NCI-H1694 treated with DMSO at 0.1 percent for 48 hours (cell line): ENCODE results near the gene BAAT.
"Not testable (repeated sequence)": the region's sequence is repeated elsewhere in the genome, so short reads cannot be mapped to it uniquely, and the experiment has no call there.

Source experiments
- DNase-seq: peaks from one replicate; lab custom pipeline; 2025; lab: John Stamatoyannopoulos, UW

BAAT gene

DNA sequence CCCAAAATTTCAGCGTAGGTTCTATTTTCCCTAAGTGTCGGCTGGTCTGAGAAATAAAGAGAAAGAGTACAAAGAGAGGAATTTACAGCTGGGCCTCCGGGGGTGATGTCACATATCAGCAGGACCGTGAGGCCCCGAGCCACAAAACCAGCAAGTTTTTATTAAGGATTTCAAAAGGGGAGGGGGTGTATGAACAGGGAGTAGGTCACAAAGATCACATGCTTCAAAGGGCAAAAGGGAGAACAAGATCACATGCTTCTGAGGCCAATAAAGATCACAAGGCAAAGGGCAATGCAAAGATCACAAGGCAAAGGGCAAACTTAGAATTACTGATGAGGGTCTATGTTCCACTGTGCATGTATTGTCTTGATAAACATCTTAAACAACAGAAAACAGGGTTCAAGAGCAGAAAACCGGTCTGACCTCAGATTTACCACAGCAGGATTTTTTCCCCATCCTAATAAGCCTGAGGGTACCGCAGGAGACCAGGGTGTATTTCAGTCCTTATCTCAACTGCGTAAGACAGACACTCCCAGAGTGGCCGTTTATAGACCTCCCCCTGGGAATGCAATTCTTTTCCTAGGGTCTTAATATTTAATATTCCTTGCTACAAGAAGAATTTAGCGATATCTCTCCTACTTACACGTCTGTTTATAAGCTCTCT is at the start of gene BAAT:
Gene BAAT, minus strand, starts transcription at position 134 of the 664 bp plus-strand sequence. CDS start 13,602 bp downstream, outside the sequence.
- DNase-seq = not testable (repeated sequence)

DNA sequence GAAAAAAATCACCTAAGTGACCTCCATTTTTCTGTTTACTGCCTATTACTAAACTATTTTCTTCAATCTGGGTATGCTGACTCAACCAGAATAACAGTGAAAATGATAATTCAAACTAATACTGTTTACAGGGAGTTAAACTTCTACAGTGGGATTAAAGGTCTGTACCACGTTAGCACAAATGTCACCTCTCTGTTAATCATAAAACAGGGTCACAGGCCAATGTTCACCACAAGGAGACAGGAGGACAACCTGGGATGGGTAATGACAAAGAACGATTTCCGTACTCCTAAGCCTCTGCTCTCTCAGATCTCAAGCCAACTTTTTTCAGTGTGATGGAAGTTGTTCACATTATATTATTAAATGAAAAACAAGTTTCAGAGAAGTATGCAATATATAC is 48.4 kb upstream of the BAAT start:
- DNase-seq = no peak

DNA sequence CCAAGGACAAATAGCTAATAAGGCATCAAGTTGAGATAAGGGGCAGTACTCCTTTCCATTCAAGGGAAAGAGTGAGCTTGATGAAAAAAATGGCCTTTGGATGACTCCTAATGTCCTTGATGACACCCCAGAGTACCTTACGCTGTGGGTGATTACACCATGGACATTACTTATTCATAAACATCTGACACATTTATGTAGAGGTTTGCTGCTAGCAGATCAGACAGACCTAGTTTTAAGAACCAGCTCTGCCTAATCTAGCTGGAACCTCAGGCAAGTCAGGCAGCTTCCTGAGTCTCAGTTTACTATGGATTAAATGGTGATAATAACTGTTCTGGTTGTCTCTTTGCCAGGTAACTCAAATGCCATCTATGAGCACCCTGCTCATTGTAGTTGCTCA is 47.9 kb upstream of the BAAT start:
- DNase-seq = no peak

DNA sequence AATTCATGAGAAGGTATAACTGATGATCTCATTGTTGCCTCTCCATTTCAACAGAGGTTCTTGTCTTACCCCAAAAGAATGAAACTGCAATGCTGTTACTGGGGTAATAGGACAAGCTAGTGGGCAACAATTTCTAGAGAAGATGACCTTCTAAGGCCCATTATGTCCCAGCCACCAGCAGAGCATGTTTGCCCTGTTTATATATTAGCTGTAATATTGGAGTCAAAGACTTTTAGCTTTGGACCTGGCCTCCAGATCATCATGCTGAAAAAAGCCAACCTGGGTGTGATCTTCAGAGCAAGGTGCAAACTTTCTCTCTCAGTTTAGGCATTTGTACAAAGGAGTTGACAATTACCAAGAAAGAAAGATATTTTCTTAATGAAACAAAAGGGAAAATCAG is 47.4 kb upstream of the BAAT start:
- no peak for DNase-seq

DNA sequence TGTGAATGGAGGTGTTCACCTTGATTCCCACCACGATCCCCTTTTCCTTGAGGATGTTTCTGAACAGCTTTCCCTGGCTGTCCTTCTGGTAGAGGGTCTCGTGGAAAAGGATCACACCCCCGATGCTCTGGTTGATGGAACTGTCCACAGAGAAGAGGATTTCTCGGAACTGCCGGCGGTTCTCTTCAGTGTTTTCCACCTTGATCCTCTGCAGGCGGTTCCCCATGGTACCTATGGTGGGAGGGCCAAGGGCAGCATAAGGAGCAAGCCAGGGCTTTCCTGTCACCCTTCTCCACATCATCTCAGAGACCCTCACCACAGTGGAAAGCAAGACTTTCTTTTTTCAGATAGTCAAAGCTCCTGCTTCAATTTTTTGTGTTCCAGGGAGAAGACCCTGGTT is 44.9 kb upstream of the BAAT start:
- DNase-seq = no peak

DNA sequence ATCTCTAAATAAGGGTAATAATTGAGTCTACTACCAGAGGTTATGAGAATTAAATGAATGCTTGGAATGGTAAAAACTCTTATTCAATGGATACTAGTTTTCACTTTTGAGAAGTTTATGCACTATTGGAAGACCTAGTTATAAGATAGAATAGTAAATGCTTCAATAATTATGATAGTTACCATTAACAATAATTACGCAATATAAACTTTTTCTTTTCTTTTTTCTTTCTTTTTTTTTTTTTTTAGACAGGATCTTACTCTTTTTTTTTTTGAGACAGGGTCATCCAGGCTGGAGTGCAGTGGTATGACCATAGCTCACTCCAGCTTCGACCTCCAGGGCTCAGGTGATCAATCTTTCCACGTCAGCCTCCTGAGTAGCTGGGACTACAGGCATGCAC is 44.1 kb upstream of the BAAT start:
- no peak for DNase-seq

DNA sequence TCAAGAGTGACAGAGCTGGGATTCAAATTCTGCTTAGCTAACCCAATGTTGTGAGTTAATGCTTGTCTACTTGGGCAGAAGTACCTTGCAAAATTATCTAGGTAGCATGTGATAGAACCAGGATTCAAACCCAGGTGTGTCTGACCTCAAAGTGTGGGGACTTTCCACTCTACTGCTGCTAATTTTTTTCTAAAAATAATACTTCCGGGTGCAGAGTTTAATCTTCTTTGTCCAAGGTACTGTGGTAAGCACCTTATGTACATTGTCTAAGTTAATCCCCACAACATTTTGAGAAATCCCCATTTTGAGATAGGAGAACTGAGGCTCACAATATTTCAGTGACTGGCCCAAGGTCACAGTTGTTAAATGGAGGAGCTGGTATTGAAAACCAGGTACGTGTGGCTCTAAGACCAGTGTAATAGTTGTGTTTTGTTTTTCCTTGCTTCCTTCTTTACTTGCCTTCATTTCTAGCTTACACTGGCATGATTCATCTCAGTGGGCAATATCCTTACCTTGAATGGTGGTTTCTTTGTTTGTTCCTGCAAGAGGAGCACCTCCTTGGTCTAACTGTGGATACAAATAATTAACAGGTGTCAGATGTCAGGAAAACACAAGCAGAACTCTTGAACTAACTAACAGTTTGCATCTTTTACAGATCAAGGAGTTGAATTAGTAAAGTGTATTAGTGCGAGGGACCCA is 43.3 kb upstream of the BAAT start:
- no peak for DNase-seq

DNA sequence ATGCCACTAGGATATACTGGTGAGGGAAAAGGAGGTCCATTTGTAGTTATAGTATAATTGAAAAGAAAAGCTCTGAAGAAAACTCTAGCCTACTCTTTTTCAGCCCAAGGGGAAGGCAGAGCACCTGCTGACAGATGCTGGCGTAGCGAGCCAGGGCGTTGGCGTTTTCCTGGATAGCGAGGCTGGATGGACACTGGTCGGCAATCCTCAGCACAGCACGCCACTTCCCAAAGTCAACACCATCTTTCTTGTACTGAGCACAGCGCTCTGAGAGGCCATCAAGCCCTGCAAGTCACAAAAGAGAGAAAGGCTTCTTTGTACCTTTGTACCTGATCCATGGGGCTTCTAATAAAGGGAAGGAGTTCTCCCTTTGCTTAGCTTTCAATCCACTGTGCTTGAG is 42.6 kb upstream of the BAAT start:
- no peak for DNase-seq

DNA sequence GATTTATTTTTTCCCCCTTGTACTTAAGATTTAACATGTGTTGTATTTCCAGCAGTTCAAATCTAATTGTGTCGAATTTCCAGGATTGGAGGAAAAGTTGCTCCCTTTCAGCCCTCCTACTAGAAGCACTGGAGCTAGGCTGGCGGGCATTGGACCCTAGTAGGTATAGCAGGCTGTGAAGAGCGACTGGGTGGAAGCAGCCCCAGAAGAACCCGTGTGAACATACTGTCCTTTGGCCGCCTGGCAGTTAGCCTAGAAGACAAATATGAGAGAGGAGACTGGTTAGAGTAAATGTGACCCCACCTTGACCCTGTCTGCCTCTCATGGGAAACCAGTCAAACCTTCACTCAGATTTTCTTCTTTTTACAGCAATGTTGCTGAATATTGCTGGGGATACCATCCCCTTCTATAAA is 36.9 kb upstream of the BAAT start:
- no peak for DNase-seq

DNA sequence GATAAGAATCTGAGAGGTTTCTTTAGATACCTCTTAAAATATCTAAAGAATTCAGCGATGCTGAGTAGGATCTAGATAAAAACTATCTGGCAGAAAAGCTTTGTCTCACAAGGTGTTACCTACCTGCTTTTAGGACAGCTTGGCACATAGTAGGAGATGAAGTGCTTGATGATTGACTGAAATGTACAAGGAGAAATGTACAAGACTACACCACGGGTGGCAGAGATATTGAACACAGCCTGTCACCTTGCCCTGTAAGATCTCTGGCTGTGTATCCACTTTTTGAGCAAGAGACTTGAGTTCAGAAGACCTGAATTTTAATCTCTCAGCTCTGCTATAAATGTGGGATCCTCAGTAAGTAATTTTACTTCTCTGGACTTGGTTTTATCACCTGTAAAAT is 35.1 kb upstream of the BAAT start:
- no peak for DNase-seq

DNA sequence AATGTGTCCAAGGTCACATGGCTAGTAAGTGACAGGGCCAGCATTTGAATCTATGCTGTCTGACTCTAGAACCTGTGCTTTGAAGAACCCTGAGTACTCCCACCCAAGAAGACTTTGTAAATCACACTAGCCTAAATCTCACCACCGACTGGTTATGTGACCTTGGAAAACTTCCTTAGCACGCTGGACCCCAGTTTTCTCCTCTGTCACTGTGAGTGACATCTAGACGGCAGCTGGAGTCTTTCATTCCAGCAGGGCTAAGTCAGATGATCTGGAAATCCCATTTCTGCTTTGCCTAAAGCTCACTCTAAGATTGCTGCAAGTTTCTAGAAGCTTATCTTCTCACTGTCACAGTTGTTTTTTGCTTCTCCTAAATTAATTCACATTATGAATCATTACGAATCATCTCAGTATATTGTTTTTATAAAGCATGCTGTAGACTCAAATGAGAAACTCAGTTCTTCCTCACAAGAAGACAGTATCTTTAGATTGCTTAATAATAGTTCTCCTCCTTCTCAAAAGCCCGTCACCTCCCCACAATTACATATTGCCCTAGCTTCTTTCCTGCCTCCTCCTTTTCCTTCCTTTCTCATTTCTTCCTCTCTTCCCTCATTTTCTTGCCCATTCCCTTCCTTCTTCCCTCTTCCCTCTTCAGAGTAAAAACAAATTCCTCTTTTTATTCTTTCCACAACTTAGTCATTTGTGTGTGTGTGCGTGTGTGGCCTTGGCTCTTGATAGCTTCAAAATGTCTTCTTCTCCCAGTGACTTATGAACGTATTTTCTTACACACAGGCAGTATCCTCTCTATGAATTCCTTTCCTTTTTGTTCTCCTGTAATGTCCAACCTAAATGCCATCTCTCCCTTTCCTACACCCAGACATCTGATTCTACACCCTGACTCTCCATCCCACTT is 34.0 kb upstream of the BAAT start:
- DNase-seq = no peak

DNA sequence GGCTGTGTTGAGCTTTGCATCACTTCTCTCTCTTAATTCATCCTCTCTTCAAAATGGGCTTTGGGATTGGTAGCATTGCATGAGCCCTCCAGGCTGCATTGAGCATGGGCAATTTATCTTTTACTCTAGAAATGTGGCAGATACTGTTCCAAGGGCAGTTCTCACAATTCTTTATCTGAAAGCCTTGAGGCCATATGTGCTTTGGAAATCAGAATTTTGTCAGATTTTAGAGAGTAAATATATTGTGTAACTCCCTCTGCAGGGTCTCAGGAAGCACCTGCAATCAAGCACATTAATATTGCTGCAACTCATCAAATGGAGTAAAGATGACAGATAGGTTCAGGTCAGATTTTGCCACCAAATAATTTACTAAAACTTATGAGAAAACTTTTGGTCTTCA is 33.2 kb upstream of the BAAT start:
- DNase-seq = no peak

DNA sequence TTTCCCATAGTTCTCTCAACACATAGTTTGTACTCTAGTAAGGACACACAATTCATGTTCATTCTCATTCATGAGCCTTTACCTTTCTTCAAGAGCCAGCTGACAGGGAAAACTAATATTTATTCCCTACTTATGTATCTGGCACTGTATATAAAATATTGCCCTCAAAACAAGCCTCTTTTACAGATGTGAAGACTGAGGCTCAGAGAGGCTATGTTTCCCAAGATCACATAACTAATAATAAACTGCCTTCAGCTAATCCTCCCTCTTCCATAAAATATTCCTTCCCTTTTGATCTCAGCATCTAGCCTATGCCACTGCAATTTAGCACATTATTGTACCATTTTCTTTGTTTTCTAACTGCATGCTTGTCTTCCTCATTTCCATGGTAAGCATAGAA is 32.6 kb upstream of the BAAT start:
- no peak for DNase-seq

DNA sequence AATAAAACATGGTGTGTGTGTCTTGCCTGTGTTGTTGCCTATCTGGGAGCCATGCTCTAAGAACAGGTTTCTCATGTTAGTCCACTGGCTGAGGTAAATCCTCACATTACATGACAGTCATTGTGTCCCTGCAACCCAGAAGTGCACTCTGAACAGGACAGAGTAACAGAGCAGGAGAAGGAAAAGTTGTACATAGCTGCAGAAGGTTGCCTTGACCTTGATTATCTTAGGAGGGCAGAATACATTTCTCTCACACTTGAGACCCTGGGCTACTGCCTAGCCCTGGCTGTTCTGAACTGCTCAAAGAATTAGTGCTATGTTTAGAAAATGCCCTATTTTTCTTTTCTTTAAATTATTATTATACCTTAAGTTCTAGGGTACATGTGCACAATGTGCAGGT is 30.8 kb upstream of the BAAT start:
- DNase-seq = no peak

DNA sequence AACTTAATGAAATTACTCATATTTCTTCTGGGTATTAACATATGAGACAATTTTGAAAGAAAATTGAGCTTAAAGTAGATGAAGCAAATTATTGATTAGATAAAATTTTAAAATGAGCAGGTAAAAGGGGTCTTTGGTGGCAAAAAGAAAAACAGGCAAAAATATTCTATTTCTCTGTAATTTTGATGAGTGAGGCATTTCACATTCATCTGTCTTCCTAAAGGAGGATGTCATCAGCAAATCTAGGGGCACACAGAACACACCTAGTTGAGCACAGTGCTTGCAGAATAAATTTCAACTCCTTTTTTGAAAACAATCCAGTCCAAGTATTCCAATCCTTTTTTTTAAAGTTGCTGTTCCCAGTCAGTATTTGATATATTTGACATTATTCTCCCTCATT is 30.0 kb upstream of the BAAT start:
- DNase-seq = no peak

DNA sequence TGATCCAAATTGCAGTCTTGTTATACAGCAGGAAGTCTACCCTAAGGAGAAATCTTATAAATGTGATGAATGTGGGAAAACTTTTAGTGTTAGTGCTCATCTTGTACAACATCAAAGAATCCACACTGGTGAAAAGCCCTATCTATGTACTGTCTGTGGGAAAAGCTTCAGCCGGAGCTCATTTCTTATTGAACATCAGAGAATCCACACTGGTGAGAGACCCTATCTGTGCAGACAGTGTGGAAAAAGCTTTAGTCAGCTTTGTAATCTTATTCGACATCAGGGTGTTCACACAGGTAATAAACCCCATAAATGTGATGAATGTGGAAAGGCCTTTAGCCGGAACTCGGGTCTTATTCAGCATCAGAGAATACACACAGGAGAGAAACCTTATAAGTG is 24.3 kb upstream of the BAAT start:
- no peak for DNase-seq

DNA sequence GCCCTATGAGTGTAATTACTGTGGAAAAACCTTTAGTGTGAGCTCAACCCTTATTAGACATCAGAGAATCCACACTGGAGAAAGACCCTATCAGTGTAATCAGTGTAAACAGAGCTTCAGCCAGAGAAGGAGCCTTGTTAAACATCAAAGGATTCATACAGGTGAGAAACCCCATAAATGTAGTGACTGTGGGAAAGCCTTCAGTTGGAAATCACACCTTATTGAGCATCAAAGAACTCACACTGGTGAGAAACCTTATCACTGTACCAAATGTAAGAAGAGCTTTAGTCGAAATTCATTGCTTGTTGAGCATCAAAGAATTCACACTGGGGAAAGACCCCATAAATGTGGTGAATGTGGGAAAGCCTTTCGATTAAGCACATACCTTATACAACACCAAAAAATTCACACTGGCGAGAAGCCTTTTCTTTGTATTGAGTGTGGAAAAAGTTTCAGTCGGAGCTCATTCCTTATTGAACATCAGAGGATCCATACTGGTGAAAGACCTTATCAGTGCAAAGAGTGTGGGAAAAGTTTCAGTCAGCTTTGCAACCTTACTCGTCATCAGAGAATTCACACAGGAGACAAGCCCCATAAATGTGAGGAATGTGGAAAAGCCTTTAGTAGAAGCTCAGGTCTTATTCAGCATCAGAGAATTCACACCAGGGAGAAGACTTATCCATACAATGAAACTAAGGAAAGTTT is 23.7 kb upstream of the BAAT start:
- no peak for DNase-seq

DNA sequence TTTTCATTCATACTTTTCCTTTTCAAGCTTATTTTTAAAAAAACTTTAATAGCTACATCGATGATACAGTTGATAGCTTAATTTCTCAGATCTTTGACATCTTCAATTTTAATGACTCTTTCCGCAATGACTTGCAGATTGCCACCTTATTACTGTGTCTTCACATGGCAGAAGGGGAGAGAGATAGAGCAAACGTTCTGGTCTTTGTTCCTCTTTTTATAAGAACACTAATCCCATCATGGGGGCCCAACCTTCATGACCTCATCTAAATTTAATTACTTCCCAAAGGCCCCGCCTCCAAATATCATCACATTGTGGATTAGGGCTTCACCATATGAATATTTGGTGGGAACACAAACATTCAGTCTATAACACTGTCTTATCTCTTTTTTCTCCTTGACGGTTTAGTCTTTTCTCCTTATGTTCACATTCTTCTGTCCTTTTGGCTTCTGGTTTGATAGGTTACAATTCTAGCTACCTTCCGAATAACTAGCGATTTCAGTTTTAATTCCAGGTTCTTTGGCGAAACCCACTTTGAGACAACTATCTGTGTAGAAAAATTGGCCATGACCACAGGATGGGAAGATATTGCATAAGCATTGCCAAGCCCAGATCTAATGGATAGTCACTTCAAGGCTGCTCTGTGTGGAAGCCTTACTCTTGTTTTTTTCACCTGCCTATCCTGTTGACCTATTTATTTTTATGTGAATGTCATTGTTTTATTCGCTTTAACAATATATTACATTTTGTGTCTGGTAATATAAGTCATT is 18.9 kb upstream of the BAAT start:
- DNase-seq = no peak

DNA sequence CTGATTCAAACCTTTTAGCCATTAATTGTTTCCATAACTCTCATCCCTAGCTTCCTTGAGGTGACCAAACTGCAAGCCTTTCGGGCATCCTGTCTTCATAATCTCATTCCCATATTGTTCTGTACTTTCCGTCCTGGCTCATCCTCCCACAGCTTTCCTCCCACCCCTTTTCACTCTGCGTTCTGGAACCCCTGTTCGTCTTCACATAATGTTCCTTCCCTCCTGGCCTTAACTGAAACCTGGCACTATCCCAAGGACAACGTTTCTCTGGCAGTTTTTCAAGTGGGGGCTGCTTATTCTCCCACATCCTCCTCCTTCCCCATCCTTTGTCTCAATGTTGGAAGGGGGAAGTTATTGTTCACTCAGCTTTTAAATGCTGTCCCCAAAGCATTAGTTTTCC is 15.3 kb upstream of the BAAT start:
- DNase-seq = no peak

DNA sequence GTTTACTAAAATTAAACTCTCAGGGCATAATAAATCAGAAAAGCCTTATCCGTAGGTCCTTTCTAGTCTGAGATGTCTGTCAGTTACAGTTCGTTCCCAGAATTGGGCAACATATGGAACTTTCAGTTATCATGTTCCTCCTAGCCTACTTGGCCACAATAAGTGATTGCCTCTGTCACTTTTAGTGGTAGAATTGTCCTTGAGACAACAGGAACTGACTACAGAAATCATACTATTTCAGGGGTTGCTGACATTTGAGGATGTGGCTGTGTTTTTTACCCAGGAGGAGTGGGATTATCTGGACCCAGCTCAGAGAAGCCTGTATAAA is 14.8 kb upstream of the BAAT start:
- no peak for DNase-seq

DNA sequence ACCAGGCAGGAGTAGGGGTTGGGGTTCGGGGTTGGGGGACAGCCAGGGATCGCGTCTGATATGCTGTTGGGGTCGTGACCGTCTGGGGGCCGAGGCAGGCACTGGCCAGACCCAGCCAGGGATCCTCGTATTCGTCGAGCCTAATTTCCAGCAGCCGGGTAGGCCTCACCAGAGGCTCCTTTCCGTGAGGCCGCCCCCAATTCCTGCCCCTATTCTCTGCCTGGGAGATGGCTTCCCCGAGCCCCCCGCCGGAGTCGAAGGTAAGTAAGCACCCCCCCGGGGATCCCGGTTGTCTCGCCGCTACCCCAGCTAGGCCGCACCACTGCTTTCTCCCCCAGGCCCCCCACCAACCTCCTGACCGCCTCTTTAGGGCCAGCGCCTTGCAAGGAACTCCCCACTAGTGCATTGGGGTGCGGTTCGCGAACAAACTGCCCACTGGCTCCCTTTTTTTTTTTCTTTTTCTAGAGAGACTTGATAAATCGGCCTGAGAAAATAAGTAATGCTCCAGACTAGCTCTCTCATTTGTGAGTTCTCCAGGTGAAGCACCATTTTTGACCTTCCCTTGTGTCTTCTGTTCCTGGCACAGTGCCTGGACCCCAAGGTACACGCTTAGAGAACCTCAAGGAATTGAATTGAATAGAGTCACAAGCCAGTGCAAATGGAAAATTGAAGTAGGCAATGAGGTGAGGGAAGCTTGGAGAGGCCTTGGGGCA is 14.3 kb upstream of the BAAT start:
- no peak for DNase-seq
